ENCODE data around the gene PAQR9. TPM values are rescaled to one million over a fixed set of nuclear protein-coding genes. Genes with fewer than 3 reads are reported as not detected.

The PAQR9 gene
- polyA plus RNA-seq, 2 of the 4 experiments (the other 2 are of a cell fraction), result 3.0 to 3.1 TPM

- TF ChIP-seq, protein P1, sequence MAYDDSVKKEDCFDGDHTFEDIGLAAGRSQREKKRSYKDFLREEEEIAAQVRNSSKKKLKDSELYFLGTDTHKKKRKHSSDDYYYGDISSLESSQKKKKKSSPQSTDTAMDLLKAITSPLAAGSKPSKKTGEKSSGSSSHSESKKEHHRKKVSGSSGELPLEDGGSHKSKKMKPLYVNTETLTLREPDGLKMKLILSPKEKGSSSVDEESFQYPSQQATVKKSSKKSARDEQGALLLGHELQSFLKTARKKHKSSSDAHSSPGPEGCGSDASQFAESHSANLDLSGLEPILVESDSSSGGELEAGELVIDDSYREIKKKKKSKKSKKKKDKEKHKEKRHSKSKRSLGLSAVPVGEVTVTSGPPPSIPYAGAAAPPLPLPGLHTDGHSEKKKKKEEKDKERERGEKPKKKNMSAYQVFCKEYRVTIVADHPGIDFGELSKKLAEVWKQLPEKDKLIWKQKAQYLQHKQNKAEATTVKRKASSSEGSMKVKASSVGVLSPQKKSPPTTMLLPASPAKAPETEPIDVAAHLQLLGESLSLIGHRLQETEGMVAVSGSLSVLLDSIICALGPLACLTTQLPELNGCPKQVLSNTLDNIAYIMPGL (CRISPR knock-in tag; IDR thresholded peaks at IDR 0.05; ENCODE audit: borderline replicate concordance), result no peak
- TF ChIP-seq JUNB (IDR thresholded peaks at IDR 0.05) (no peak), SMC3 (IDR thresholded peaks at IDR 0.05) (peak; percentile 88)
These were observed 34.4 kb downstream of the PAQR9 start (continued) for GRCh38 chr3:142929109-142929508.

DNA sequence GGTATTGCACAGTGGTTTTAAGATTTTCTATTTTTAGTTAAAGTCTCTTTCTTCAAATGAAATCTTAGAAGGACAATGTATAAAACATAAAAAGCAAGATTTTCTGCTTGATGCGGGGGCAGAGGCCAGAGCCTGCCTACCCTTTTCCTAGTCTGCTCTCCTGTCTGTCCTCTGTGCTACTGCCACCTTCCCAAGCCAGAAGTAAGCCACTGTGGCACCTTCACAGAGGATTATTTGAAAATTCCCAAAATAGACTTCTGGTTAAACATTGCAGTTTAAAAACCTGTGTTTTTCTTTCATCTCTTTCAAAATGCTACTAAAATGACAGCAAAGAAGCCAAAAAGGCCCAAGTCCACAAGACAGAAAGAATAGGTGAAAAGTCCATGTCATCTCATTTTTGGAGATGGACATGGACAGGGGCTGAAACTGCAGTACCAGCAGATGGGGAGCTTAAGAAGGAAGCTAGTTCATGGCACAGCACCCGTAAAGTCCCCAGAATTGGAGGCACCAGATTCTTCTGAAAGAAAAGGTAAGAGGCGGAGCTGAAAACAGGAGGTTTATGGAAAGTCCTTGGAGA, 37.0 kb downstream of the PAQR9 start:
- WGBS (ENCODE audit: missing lambda C conversion rate), result 87% methylated on average over 3 of the region's 3 CpGs
- CTCF ChIA-PET, result interaction anchor here (1.2 to 2.4 kb wide), 4 partner anchors 15 to 98 kb away, joined by 3 to 11 read pairs (median 4); no protein-coding TSS in a partner anchor

GRCh38 chr3:142925140-142925539, 38.3 kb downstream of the PAQR9 start:
- no peak overlapping the region for H3K27ac ChIP-seq
- no peak for DNase-seq (ENCODE audit: low read depth in 1 of 2, low spot score in 1 of 2)
- no peaks in the 10 kb centered on the region; the same call in 2 of the 3 replicates for H3K4me1 ChIP-seq
- no peak for FAIRE-seq
- ATAC-seq, result no peak
- peaks cover 10% of the 10 kb centered on the region for H3K9me3 ChIP-seq
- no peak for TF ChIP-seq KDM1A (IDR thresholded peaks at IDR 0.05; ENCODE audit: low read depth)
- TF ChIP-seq SREBF2 (IDR thresholded peaks at IDR 0.05), result no peak
- TF ChIP-seq MYC (IDR thresholded peaks at IDR 0.05; ENCODE audit: borderline replicate concordance, low read length), result no peak
- no peak for TF ChIP-seq RAD21 (conservative IDR thresholded peaks at IDR 0.05 in 1 of 2, IDR thresholded peaks at IDR 0.05 in 1 of 2)
- no peak for TF ChIP-seq TP53 (CRISPR knock-in tag; IDR thresholded peaks at IDR 0.05)
- TF ChIP-seq KDM5A (IDR thresholded peaks at IDR 0.05), result no peak
- no peak for TF ChIP-seq CEBPB (IDR thresholded peaks at IDR 0.05)
- TF ChIP-seq TFCP2L1 (CRISPR knock-in tag; IDR thresholded peaks at IDR 0.05), result no peak
- TF ChIP-seq CBX8 (IDR thresholded peaks at IDR 0.05), result no peak
- no peak for TF ChIP-seq ZSCAN20 (CRISPR knock-in tag; IDR thresholded peaks at IDR 0.05)
- no peak for TF ChIP-seq CHD2 (IDR thresholded peaks at IDR 0.05; ENCODE audit: low read length, partially characterized antibody)
- TF ChIP-seq MAX (IDR thresholded peaks at IDR 0.05), result no peak
- no peak for TF ChIP-seq FOSL2 (IDR thresholded peaks at IDR 0.05)
- no peak for TF ChIP-seq FOSL2 (CRISPR knock-in tag; IDR thresholded peaks at IDR 0.05)
- TF ChIP-seq, protein P1 (CRISPR knock-in tag; IDR thresholded peaks at IDR 0.05; ENCODE audit: borderline replicate concordance), result no peak
- no peak for TF ChIP-seq HDAC2 (IDR thresholded peaks at IDR 0.05)
- no peak for TF ChIP-seq FOSB (CRISPR knock-in tag; IDR thresholded peaks at IDR 0.05)
- no peak overlapping the region for H3K4me2 ChIP-seq
- no peak overlapping the region for H3K4me3 ChIP-seq
- ChIA-PET POLR2A (no interaction called here), CTCF (interaction anchor here (0.7 to 1.2 kb wide), 5 partner anchors 14 to 97 kb away, joined by 3 to 5 read pairs (median 3); no protein-coding TSS in a partner anchor)

More for the DNA sequence above, 37.0 kb downstream of the PAQR9 start:
- H3K4me3 ChIP-seq, result no peak overlapping the region
- H3K4me1 ChIP-seq, result no peaks in the 10 kb centered on the region; the same call in 2 of the 3 replicates
- no peak overlapping the region for H3K27ac ChIP-seq
- H3K9me3 ChIP-seq, result peaks cover 10% of the 10 kb centered on the region
- ATAC-seq (no peak), FAIRE-seq (no peak), DNase-seq (ENCODE audit: low read depth in 1 of 2, low spot score in 1 of 2) (no peak)
- H3K4me2 ChIP-seq, result no peak overlapping the region
- POLR2A ChIA-PET, result no interaction called here
- TF ChIP-seq, protein P2, sequence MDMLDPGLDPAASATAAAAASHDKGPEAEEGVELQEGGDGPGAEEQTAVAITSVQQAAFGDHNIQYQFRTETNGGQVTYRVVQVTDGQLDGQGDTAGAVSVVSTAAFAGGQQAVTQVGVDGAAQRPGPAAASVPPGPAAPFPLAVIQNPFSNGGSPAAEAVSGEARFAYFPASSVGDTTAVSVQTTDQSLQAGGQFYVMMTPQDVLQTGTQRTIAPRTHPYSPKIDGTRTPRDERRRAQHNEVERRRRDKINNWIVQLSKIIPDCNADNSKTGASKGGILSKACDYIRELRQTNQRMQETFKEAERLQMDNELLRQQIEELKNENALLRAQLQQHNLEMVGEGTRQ (IDR thresholded peaks at IDR 0.05), result no peak
- TF ChIP-seq, protein P3, sequence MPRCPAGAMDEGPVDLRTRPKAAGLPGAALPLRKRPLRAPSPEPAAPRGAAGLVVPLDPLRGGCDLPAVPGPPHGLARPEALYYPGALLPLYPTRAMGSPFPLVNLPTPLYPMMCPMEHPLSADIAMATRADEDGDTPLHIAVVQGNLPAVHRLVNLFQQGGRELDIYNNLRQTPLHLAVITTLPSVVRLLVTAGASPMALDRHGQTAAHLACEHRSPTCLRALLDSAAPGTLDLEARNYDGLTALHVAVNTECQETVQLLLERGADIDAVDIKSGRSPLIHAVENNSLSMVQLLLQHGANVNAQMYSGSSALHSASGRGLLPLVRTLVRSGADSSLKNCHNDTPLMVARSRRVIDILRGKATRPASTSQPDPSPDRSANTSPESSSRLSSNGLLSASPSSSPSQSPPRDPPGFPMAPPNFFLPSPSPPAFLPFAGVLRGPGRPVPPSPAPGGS (IDR thresholded peaks at IDR 0.05), result no peak
- TF ChIP-seq ZC3H11A (IDR thresholded peaks at IDR 0.05) (no peak), ZSCAN20 (CRISPR knock-in tag; IDR thresholded peaks at IDR 0.05) (no peak)
